MCF 10A (cell line): ENCODE measurements around the gene IER5L. TPM values are rescaled to one million over a fixed set of nuclear protein-coding genes. Genes with fewer than 3 reads are reported as not detected.
A peak's percentile ranks its signal among the peaks of the same experiment; 100 is the strongest.

Experiments used
- BruUV-seq: library from RNA; stranded (reverse); fragments of 400-500 nt; replicated peaks from 2 replicates; lab custom pipeline; 2021; lab: Mats Ljungman, UMichigan
- CTCF ChIA-PET: fragments of 300-600 bp; sonication (Branson Sonifier 250); formaldehyde crosslinking; extraction: SDS; loops from one replicate; lab custom pipeline; 2021; ENCODE audit warnings: antibody characterized with exemption, inconsistent platforms; lab: Yijun Ruan, JAX
- POLR2A ChIA-PET: fragments of 300-600, 350-650 bp; sonication (Branson Sonifier 250); formaldehyde crosslinking; extraction: SDS; loops from one replicate; lab custom pipeline; 2020; ENCODE audit warnings: antibody characterized with exemption, inconsistent platforms; lab: Yijun Ruan, JAX
- DNase-seq: peaks from one replicate; pipeline ENCODE4 v3.0.0-alpha.2; 2018; ENCODE audit not compliant: unreplicated experiment
- H3K27ac Mint-ChIP-seq: one replicate; pipeline ENCODE4 v1.8.0; 2022; ENCODE audit warnings: mild to moderate bottlenecking, low read depth, mixed read lengths; ENCODE audit not compliant: unreplicated experiment
- H3K27me3 Mint-ChIP-seq: one replicate; pipeline ENCODE4 v1.8.0; 2022; ENCODE audit warnings: mixed read lengths; ENCODE audit not compliant: insufficient read depth, unreplicated experiment
- H3K36me3 Mint-ChIP-seq: one replicate; pipeline ENCODE4 v1.8.0; 2022; ENCODE audit warnings: mild to moderate bottlenecking, moderate library complexity, mixed read lengths; ENCODE audit not compliant: insufficient read depth, unreplicated experiment
- H3K4me1 Mint-ChIP-seq: one replicate; pipeline ENCODE4 v1.8.0; 2022; ENCODE audit warnings: mixed read lengths; ENCODE audit not compliant: insufficient read depth, unreplicated experiment
- H3K4me3 Mint-ChIP-seq: one replicate; pipeline ENCODE4 v1.8.0; 2022; ENCODE audit warnings: mild to moderate bottlenecking, moderate library complexity, mixed read lengths; ENCODE audit not compliant: unreplicated experiment
- H3K9me3 Mint-ChIP-seq: one replicate; pipeline ENCODE4 v1.8.0; 2022; ENCODE audit warnings: mixed read lengths; ENCODE audit not compliant: unreplicated experiment
- intact Hi-C: fragments of 100-400 bp; cut with micrococcal nuclease; formaldehyde crosslinking; loops from 2 replicates; pipeline ENCODE4 v1.14.1; 2022
- total RNA-seq: library from RNA; stranded (reverse); gene quantifications from 2 replicates; pipeline ENCODE4 v1.2.3, GENCODE V29; 2022
- TF ChIP-seq, protein P1 (sequence below): fragments of 200-600 bp; IDR thresholded peaks from one replicate; pipeline ENCODE4 v1.8.0; 2022; ENCODE audit warnings: antibody characterized with exemption, mild to moderate bottlenecking; ENCODE audit not compliant: unreplicated experiment

IER5L gene
- total RNA-seq, 1 experiment from 2014 or later, result 13.4 TPM

DNA sequence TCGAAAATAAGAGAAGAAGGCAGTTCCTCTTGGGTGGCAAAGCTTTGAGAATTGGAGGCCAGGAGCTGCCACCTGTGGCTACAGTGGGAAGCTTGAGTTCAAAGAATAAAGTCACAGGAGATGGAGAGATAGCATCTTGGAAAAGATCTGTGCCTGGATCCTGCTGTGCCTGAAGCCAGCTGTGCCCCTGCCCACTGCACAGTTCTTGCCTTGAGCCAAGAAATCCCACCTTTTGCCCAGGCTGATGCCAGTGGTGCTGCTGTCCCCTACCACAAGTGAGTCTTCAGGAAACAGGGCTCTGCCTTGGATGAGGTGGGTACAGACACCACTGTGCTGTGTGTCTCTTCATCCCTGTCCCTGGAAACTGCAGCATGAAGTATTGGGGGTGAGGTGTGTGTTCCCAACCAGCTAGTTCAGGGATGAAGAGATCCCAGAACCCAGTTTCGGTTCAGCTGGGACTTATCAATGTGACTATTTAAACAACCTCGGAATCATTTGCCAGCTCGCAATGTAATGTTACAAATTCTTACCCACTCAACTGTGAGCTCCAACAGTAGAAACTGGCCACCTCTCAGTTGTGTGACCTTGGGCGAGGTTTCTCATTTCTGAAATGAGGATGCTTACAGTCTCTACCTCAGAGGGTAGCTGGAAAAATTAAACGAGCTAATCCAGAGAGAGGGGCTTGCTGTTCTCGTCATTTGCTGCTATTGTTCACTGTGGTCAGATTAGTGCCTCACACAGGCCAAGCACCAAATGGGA, 5.9 kb downstream of the IER5L start:
- no peaks in the 10 kb centered on the region for H3K27me3 Mint-ChIP-seq
- peaks cover 4% of the 10 kb centered on the region for H3K36me3 Mint-ChIP-seq
- H3K4me3 Mint-ChIP-seq, result no peak overlapping the region
- TF ChIP-seq, protein P1, sequence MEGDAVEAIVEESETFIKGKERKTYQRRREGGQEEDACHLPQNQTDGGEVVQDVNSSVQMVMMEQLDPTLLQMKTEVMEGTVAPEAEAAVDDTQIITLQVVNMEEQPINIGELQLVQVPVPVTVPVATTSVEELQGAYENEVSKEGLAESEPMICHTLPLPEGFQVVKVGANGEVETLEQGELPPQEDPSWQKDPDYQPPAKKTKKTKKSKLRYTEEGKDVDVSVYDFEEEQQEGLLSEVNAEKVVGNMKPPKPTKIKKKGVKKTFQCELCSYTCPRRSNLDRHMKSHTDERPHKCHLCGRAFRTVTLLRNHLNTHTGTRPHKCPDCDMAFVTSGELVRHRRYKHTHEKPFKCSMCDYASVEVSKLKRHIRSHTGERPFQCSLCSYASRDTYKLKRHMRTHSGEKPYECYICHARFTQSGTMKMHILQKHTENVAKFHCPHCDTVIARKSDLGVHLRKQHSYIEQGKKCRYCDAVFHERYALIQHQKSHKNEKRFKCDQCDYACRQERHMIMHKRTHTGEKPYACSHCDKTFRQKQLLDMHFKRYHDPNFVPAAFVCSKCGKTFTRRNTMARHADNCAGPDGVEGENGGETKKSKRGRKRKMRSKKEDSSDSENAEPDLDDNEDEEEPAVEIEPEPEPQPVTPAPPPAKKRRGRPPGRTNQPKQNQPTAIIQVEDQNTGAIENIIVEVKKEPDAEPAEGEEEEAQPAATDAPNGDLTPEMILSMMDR, result no peak
- no peak overlapping the region for H3K27ac Mint-ChIP-seq
- peaks cover 19% of the 10 kb centered on the region for H3K4me1 Mint-ChIP-seq
- no TSS peak for BruUV-seq
- intact Hi-C loops, result no loop called here
- no peak for DNase-seq
- H3K9me3 Mint-ChIP-seq, result no peaks in the 10 kb centered on the region
- ChIA-PET CTCF (interaction anchor here (0.6 to 7.5 kb wide), 16 partner anchors 12 to 452 kb away, joined by 3 to 103 read pairs (median 4); no protein-coding TSS in a partner anchor), POLR2A (interaction anchor here (0.6 to 9.2 kb wide), 8 partner anchors 31 to 453 kb away, joined by 3 to 206 read pairs (median 16); partner anchors contain the start of gene NTMT1)

DNA sequence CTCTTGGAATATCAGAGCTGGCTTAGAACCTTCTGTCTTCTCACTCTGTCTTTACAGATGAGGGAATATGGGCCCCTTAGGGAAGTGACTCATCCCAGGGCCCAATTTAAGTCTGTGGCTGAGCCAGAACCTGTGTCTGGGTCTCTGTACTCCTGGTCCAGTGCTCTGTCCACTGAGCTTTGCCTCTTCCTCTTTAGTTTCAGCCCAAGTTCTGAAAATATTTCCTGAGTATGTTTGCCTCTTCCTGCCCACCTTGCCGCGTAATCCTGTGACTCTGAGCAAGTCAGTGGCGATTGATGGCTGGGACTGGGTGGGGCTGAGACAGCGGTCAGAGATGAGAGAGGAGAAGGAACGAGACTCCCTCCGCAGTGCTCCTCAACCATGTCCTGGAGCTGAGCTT, 7.8 kb downstream of the IER5L start:
- peak; percentile 47 for DNase-seq
- TF ChIP-seq, protein P1, result no peak
- Mint-ChIP-seq H3K27me3 (no peaks in the 10 kb centered on the region), H3K36me3 (no peaks in the 10 kb centered on the region), H3K27ac (peak overlapping the region; percentile 46), H3K4me3 (no peak overlapping the region), H3K9me3 (no peaks in the 10 kb centered on the region), H3K4me1 (peaks cover 25% of the 10 kb centered on the region)
- ChIA-PET CTCF (interaction anchor here (0.6 to 7.5 kb wide), 8 partner anchors 9 to 454 kb away, joined by 3 to 103 read pairs (median 5); no protein-coding TSS in a partner anchor), POLR2A (interaction anchor here (0.6 to 9.2 kb wide), 6 partner anchors 8 to 459 kb away, joined by 3 to 154 read pairs (median 3); partner anchors contain the start of gene IER5L)
- BruUV-seq, result no TSS peak
- intact Hi-C loops, result no loop called here

DNA sequence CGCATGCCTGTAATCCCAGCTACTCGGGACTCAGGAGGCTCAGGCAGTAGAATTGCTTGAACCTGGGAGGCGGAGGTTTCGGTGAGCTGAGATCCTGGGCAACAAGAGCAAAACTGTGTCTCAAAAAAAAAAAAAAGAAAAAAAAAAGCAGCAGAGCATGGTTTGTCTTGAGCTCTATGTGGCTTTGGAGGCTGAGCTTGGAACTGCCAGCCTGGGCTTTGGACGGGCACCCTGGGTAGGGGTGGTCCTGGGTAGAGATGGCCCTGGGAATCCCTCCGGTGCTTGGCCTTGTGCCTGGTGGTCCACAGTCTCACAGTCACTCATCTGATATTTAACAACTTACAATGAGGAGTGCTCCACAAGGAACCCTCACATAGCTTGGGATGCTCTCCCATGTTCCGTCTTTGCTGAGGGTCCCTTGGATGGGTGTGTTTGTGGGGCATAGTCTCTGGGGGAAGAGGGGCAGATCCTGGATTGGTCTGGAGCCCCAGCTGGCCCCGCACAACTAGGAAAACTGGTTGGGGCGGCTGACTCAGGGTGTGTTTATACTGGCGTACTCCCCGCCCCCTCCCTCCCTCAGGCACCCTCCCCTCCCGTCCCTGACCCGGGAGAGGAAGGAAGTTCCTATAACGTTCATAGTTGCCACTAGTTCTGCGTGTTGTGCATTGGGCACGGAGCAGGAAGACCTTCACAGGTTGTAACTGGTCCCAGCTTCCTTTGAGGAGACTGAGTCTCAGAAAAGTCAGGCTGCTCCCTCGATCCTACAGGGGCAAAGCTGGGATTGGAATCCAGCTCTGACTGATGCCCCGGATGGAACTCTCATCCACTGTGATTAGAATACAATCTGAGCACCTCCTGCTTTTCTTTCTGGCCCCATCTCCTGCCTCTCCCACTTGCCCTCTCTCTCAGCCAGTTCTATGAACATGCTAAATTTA, 11.2 kb downstream of the IER5L start:
- Mint-ChIP-seq H3K27me3 (no peaks in the 10 kb centered on the region), H3K9me3 (no peaks in the 10 kb centered on the region), H3K4me3 (peak overlapping the region; percentile 63), H3K36me3 (no peaks in the 10 kb centered on the region), H3K27ac (peak overlapping the region; percentile 87), H3K4me1 (peaks cover 25% of the 10 kb centered on the region)
- DNase-seq, result peak; percentile 81
- POLR2A ChIA-PET, result interaction anchor here (0.6 to 4.6 kb wide), 13 partner anchors 9 to 475 kb away, joined by 3 to 56 read pairs (median 4); partner anchors contain the start of genes IER5L and NTMT1
- intact Hi-C loops, result no loop called here
- BruUV-seq, result no TSS peak
- TF ChIP-seq, protein P1, result no peak
- CTCF ChIA-PET, result interaction anchor here (0.6 to 3.8 kb wide), 10 partner anchors 8 to 458 kb away, joined by 3 to 14 read pairs (median 6); no protein-coding TSS in a partner anchor
